PC-9 (cell line): ENCODE data around the gene ZFPM1. TPM values are rescaled to one million over a fixed set of nuclear protein-coding genes. Genes with fewer than 3 reads are reported as not detected.

ENCODE experiments used
- BruUV-seq: library from RNA; stranded (reverse); fragments of 400-500 nt; replicated peaks from 2 replicates; lab custom pipeline; 2021; lab: Mats Ljungman, UMichigan
- CTCF ChIA-PET: fragments of 300-600 bp; sonication (Branson Sonifier 250); formaldehyde crosslinking; loops from one replicate; lab custom pipeline; 2022; ENCODE audit warnings: antibody characterized with exemption; lab: Charles Lee
- POLR2A ChIA-PET: fragments of 300-600 bp; sonication (Branson Sonifier 250); formaldehyde crosslinking; loops from one replicate; lab custom pipeline; 2022; ENCODE audit warnings: antibody characterized with exemption; ENCODE audit not compliant: unreplicated experiment; lab: Charles Lee
- DNase-seq, 2 experiments: peaks; one replicate each; pipeline versions ENCODE4 v3.0.0 to v3.0.0-alpha.2; 2015 to 2022; ENCODE audit warnings: mixed read lengths in 1 of 2
- H2AFZ ChIP-seq: fragments of 200-600 bp; sonication (generic); 2 replicates; pipeline ENCODE4 v1.8.1; 2017; ENCODE audit warnings: antibody characterized with exemption
- H3F3A ChIP-seq: fragments of 200-600 bp; sonication (generic); 2 replicates; pipeline ENCODE4 v1.8.1; 2017; ENCODE audit warnings: antibody characterized with exemption, mild to moderate bottlenecking, low read depth; ENCODE audit not compliant: insufficient read depth
- H3K27ac ChIP-seq: fragments of 200-600 bp; sonication (generic); 2 replicates; pipeline ENCODE4 v1.6.1; 2016; ENCODE audit warnings: mixed run types
- H3K27me3 ChIP-seq: fragments of 200-600 bp; sonication (generic); 2 replicates; pipeline ENCODE4 v1.6.1; 2016; ENCODE audit warnings: low read depth, mixed run types; ENCODE audit not compliant: insufficient read depth
- H3K36me3 ChIP-seq: fragments of 200-600 bp; sonication (generic); 2 replicates; pipeline ENCODE4 v1.6.1; 2016; ENCODE audit warnings: low read depth, mixed run types
- H3K4me1 ChIP-seq: fragments of 200-600 bp; sonication (generic); replicated peaks from 2 replicates; pipeline ENCODE4 v1.6.1; 2016; ENCODE audit warnings: mixed run types; ENCODE audit not compliant: insufficient read depth
- H3K4me2 ChIP-seq: fragments of 200-600 bp; sonication (generic); 2 replicates; pipeline ENCODE4 v1.6.1; 2017; ENCODE audit warnings: mixed run types
- H3K4me3 ChIP-seq: fragments of 200-600 bp; sonication (generic); 2 replicates; pipeline ENCODE4 v1.6.1; 2016; ENCODE audit warnings: mixed run types
- H3K79me2 ChIP-seq: fragments of 200-600 bp; sonication (generic); 2 replicates; pipeline ENCODE4 v1.6.1; 2017; ENCODE audit warnings: low read depth, mixed run types
- H3K9me2 ChIP-seq: fragments of 200-600 bp; sonication (generic); 2 replicates; pipeline ENCODE4 v1.8.1; 2017; ENCODE audit warnings: mild to moderate bottlenecking; ENCODE audit not compliant: insufficient read depth
- H3K9me3 ChIP-seq: fragments of 200-600 bp; sonication (generic); 2 replicates; pipeline ENCODE4 v1.8.1; 2016; ENCODE audit warnings: low read depth; ENCODE audit not compliant: insufficient read depth
- H4K20me1 ChIP-seq: fragments of 200-600 bp; sonication (generic); 2 replicates; pipeline ENCODE4 v1.8.1; 2017; ENCODE audit not compliant: insufficient read depth
- CTCF ChIP-seq: fragments of 200-600 bp; sonication (generic); conservative IDR thresholded peaks from 2 replicates; pipeline ENCODE4 v1.6.1; 2017; ENCODE audit warnings: mixed run types, antibody characterized with exemption, mild to moderate bottlenecking, moderate library complexity
- EZH2 ChIP-seq: fragments of 200-600 bp; sonication (generic); IDR thresholded peaks from 2 replicates; pipeline ENCODE4 v1.8.0; 2017; ENCODE audit warnings: antibody characterized with exemption, low read depth
- intact Hi-C: fragments of 100-400 bp; cut with micrococcal nuclease; formaldehyde crosslinking; loops from one replicate; pipeline ENCODE4 v1.10.0; 2022; ENCODE audit not compliant: unreplicated experiment
- total RNA-seq: library from RNA; stranded (reverse); gene quantifications from 2 replicates; pipeline ENCODE4 v1.2.3, GENCODE V29; 2021

ZFPM1 gene
- total RNA-seq, 1 experiment from 2014 or later, result 19.7 TPM

- POLR2A ChIA-PET, result no interaction called here
- H4K20me1 ChIP-seq, result no peaks in the 10 kb centered on the region
- no peaks in the 10 kb centered on the region for H3K36me3 ChIP-seq
- H3K4me2 ChIP-seq, result no peak overlapping the region
- DNase-seq, result no peak
- no peaks in the 10 kb centered on the region for H3K4me1 ChIP-seq
- no peak overlapping the region for H3K27ac ChIP-seq
- no peaks in the 10 kb centered on the region for H3K27me3 ChIP-seq
- H3K4me3 ChIP-seq, result no peak overlapping the region
- no peak for TF ChIP-seq CTCF
- no peak for TF ChIP-seq EZH2
- intact Hi-C loops, result no loop called here
- BruUV-seq, result no TSS peak
- no peaks in the 10 kb centered on the region for H3K9me3 ChIP-seq
- no peaks in the 10 kb centered on the region for H3K79me2 ChIP-seq
- H3K9me2 ChIP-seq, result no peaks in the 10 kb centered on the region
- no peak overlapping the region for H2AFZ ChIP-seq
- CTCF ChIA-PET, result no interaction called here
- H3F3A ChIP-seq, result no peaks in the 10 kb centered on the region
Observed at GRCh38 chr16:88493879-88494278, 40.8 kb downstream of the ZFPM1 start.

GRCh38 chr16:88494335-88495154, 41.5 kb downstream of the ZFPM1 start:
- no peaks in the 10 kb centered on the region for H4K20me1 ChIP-seq
- no peaks in the 10 kb centered on the region for H3K9me2 ChIP-seq
- DNase-seq, result no peak
- no peak overlapping the region for H3K27ac ChIP-seq
- POLR2A ChIA-PET, result no interaction called here
- H3K4me3 ChIP-seq, result no peak overlapping the region
- CTCF ChIA-PET, result no interaction called here
- H3K36me3 ChIP-seq, result no peaks in the 10 kb centered on the region
- no peaks in the 10 kb centered on the region for H3K4me1 ChIP-seq
- H3F3A ChIP-seq, result no peaks in the 10 kb centered on the region
- no peak overlapping the region for H3K4me2 ChIP-seq
- H3K27me3 ChIP-seq, result no peaks in the 10 kb centered on the region
- H3K79me2 ChIP-seq, result no peaks in the 10 kb centered on the region
- intact Hi-C loops, result no loop called here
- H3K9me3 ChIP-seq, result no peaks in the 10 kb centered on the region
- no peak for TF ChIP-seq CTCF
- TF ChIP-seq EZH2, result no peak
- BruUV-seq, result no TSS peak
- H2AFZ ChIP-seq, result no peak overlapping the region

GRCh38 chr16:88495268-88495772, 42.2 kb downstream of the ZFPM1 start:
- Histone ChIP-seq H3K9me3 (no peaks in the 10 kb centered on the region), H3F3A (no peaks in the 10 kb centered on the region), H3K36me3 (no peaks in the 10 kb centered on the region), H3K4me2 (no peak overlapping the region), H3K27ac (no peak overlapping the region), H2AFZ (no peak overlapping the region), H3K79me2 (no peaks in the 10 kb centered on the region), H3K27me3 (no peaks in the 10 kb centered on the region), H3K9me2 (no peaks in the 10 kb centered on the region), H3K4me1 (no peaks in the 10 kb centered on the region), H4K20me1 (no peaks in the 10 kb centered on the region), H3K4me3 (no peak overlapping the region)
- BruUV-seq, result no TSS peak
- no peak for DNase-seq
- ChIA-PET CTCF (no interaction called here), POLR2A (no interaction called here)
- TF ChIP-seq EZH2, result no peak
- TF ChIP-seq CTCF, result no peak
- intact Hi-C loops, result no loop called here
